Measurements from ENCODE around the gene CD86.

Gene CD86

DNA sequence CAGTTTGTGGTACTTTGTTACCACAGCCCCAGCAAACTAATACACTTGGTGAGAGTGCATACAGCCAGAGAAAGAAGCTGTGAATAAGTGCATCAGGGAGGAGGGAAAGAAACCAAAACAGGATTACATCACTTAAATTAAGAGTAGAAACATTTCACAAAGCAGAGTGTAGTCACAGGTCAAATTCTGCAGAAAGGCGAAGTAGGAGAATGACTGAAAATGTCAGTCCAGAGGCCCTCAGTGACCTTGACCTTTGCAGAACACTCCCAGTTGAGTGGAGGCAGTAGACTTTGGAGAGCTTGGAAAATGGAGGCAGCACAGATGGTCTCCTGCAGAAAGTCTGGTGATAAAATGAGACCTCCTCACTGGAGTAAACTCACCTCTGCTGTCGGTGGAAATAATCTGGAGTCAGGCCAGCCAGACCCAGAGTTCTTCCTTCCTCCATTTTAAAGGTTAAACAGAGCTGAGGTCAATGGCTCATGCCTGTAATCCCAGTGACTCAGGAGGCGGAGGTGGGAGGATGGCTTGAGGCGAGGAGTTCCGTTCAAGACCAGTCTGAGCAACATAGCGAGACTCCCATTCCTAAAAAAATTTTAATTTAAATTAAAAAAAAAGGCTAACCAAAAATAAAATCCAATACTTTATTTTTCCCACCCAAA lies 5.0 kb downstream of the CD86 start:
- no peak for DNase-seq (ENCODE audit: low spot score)

DNA sequence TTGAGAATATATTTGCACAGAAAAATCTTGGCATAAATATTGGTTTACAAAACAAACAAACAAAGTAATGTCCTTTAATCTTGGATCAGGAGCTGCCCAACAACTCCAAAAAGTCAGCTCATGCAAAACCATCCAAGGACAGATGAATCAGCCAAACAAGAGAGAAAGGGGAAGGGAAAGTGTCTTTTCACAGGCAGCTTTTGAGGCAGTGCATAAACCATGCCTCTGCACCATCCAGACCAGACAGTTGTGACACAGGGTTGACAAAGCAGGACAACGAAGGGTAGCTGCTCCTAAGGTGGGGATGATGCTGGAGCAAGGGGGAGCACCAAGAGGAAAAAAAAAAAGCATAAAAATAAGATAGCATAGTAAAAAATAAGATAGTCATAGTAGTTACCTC lies 8.7 kb downstream of the CD86 start:
- no peak for DNase-seq (ENCODE audit: low spot score)

DNA sequence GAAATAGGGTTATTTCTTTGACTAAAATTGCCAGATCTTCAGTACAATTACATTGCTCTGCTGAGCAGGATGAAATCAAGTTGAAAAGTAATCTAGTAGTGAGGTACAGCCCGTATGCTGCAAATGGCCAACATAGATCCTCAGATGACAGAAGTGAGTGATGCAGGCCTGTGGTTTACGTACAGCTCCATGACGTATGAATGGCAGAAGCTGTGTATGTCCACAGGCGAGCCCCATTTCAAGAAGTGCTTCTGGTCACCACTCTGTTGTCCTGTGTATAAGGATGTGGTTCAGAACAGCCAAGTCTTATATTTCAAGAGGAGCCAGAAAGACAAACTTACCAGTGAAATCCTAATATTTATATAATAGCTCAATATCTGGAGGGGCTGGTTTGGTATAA lies 9.2 kb downstream of the CD86 start:
- no peak for DNase-seq (ENCODE audit: low spot score)

DNA sequence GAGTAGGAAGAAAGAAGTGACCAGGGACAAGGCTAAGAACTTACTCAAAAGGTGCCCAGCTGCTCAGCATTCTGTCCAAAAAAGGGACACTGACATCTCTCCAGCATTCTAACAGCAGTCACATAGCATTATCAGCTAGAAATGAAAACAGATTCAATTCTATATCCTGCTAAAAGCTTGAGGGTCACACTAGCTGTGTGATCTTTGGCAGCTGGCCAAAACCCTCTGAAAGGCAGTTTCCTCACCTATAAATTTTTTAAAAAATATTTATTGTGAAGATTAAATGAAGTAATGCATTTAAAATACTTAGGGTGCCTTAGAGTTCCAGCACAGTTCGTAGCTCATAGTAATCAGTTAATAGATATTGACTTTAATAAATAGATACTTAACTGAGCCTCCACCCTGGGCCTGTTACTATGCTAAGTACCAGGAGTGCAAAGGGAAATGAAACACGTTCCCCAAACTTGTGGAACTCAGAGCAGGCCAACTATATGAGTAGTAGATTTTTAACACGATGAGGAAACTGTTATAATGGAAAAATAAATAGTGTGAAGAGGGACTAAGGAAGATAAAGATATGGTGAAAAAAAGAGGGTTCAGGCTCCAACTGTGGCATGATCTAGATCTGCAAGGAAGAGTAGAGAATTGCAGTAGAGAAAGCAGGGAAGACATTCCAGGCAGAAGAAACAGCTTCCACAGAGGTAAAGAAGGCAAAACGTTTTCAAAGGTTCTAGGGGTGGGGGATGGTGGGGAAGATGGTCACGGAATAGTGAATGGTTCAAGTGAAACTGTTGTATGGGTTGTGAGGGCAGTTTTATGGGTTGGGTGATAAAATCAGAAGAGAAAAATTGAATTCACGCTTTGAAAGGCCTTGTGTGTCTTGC lies 11.4 kb downstream of the CD86 start:
- no peak for DNase-seq (ENCODE audit: low spot score)

DNA sequence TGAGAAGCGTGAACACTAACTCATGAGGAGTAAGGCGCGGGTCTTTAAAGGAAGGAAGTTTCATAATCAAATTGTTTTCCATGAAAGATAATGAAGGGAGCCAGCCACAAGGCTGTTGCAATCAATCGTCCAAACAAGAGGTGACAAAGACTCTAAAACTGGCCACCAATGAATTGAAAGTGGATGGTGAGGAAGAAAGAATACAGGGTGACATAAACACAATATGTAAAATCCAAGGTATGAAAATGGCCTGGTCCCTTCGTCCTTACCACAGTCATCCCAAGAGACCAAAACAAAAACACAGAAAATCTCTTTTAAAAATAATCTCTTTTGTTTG lies 12.0 kb downstream of the CD86 start:
- no peak for DNase-seq (ENCODE audit: low spot score)

DNA sequence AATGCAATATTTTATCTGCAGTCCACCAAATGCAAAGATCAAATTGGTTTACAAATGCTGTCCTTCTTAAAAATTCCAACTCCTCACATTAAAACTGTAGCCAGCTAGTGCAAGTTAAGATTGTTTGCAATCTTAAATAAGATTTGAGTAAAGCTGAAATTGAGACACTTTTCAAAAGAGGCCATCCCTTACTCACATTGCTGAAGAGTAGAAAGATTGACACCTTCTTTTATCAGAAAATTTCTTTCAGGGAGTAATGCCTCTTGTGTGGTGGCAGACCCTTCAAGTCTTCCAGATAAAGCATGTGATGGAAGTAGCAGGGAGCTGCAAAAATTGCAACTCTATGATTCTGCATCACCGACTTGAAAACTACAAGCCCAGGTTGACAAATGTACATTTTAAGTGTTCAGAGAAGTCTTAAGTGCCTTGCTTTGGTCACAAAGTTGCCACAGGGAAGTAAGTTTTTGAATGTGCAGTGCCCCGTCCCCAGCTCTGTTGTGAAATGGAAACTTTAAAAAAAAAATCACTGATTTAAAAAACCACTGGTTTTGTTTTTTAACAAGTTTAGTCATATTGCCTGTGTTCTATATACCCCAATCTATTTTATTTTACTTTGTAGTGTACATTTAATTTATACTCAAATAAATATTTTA lies 12.6 kb downstream of the CD86 start:
- DNase-seq (ENCODE audit: low spot score) = no peak

DNA sequence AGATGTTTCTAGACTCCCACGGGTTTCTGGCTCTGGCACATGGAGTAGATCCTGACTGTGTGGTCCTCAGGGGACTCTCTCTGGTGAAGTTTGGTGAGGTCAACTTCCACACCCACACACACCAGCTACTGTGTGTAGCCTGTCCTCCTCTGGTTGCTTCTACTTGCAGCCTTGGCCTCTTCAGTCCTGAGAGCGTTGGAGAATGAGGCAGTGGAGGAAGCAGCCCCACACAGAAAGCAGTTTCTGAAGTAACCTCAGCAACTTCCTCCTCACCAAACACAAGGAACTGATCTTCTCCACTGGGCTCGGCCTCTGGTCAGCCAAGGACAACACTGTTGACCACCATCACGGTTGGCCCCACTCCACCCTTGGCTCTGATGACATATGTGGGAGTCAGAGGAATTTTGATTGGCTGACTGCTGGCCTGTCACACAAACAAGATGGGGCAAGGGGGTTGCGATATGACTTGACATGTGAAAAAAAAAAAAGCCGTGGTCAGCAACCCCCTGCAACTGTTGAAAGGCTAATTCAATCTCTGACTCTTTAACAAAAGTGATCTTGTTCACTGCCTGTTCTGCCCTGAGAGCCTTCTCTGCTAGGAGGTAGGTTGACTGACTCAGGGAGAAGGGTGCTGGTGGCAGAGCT lies 19.6 kb downstream of the CD86 start:
- no peak for DNase-seq (ENCODE audit: low spot score)

DNA sequence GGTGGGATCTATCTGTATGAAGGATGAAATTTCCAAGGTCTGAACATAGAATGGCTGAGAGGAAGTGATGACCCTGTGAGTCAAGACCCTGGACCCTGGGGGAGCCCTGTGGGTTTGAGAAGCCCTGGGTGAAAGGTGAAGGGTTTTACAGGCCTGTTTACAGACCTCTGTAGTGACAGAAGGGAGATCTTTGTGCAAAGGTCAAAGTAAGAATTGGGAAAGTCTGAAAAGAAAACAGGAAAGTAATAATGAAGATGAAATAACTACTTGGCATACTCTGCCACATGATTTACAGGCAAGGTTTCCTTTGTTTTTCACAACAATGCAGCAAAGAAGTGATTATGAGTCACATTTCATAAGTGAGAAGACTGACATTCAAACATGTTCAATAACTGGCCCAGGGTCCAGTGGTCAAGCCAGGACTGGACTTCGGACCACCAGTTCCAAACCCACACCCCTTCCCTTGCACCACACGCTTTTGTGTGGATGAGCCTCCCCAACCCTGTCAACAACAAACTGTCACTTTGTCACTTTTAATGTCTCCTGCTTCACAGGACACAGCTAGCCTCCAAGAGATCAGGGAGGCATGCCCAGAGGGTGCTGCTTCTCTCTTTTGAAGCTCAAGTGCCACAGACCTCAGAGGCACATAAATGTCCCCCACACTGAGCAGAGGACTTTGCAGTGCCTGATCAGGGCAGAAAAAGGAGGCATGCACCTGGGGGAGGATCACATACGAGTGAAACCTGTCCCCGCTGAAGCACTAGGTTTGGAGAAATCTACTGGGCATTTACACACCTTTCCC lies 21.5 kb downstream of the CD86 start:
- no peak for DNase-seq (ENCODE audit: low spot score)

DNA sequence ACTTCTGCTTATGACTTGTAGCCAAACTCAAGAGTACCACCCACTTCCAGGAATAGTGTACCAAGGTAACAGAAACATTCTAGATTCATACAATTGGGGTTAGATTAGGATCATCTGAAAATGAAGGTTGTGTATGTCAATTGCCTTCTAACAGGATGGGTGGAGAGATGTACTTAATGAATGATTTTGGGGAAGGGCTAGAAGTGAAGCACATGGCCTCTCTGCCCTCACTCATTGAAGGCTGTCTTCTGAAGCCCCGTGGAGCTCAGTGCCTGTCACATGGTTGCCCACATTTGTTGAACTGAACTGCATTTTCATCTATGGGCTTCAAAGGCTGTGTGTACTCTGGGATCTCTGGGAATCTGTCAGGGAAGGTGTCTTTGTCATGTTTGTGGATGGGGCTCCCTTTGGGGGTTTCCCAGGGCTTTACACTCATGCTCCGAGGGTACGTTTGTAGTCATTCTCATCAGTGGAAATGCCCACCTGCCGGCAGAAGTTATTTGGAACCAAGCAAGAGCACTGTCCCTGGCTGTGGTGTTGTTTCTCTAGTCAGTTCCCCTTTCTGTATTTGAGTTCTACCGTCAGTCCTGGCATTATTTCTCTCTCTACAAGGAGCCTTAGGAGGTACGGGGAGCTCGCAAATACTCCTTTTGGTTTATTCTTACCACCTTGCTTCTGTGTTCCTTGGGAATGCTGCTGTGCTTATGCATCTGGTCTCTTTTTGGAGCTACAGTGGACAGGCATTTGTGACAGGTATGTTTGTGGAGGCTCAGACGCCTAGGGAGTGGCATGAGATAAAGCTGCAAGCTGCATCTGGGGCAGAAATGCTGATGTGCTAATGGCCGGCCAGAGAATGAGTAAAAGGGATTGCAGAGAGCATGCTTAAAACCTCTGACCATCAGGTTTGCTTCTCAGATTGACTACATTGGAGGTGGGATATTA lies 22.4 kb downstream of the CD86 start:
- DNase-seq (ENCODE audit: low spot score) = no peak

DNA sequence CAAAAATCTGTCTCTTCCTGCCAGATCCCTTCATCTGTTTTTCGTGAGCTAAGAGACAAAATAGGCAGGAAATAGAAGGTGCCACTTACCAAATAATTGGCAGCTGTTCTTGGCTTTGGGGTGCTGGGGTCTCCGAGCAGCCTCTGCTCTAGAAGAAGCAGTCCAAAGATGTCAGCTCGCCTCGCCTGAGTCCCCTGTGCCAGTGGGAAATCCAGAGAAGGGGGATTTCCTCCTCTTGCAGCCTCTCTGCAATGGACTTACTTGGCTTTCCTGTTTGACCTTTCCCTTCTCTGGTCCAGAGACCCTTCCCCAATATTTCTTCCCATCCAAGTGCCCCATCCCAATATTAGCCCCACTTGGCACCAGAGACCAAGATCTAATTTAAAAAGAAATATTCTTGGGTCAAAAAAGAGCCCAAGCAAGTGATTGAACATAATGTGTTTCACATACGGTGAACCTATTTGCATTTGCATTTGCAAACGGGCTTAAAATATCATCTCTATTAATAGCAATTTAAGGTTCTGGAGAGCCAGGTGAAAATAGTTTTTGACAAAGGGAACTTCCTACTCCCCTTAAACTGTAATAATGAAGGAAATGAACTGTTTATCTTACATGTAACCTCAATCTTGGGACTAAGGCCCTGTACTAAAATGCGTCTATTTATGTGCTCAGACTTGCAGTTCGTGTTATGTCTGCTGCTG lies 23.2 kb downstream of the CD86 start:
- no peak for DNase-seq (ENCODE audit: low spot score)

DNA sequence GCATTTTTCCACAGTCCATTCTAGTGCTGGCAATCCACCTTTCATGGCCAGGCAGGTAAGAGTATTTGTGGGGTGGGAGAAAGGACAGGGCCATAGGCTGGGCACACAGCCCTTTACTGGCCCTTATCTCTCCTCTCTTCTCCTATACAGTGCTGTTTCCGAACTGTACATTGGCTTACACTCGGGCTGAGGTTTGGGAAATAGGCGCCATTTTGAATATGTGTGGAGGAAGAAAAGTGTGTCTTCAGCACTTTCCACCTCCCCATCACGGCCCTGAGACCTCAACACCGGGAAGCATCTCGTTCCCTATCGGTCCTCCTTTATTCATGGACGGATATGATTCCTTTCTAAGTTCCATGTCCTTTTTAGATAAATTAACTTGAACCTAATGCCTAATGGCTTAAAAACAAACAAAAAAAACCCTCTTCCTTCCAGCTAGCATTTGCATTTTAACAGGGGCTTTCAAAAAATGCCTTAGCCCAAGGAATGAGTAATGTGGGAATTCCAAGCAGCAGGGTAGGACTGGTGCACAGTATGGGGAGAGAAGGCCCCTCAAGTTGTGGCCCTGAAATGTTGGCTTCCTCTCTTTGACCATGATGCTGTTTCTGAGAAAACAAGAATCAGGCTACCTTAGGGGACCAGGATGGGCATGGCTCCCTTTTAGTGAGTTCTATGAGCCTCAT lies 24.5 kb downstream of the CD86 start:
- no peak for DNase-seq (ENCODE audit: low spot score)

DNA sequence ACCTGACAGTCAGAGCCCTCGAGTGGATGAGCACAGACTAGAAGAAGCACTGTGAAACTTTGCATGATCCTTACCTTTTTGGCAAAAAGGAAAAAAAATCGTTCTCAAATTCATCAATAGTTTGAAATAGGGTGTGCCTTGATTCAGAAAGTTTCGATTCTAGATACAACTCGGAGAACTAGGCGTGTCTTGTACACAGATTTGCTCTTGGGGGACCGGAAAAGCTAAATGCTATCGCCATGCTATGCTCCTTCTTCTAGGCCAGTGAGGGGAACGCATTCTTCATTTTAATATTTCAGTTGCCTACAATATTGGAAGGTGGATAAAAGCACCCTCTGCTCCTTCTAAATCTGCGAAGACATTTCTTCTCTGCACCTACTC lies 25.0 kb downstream of the CD86 start:
- DNase-seq (ENCODE audit: low spot score) = no peak

DNA sequence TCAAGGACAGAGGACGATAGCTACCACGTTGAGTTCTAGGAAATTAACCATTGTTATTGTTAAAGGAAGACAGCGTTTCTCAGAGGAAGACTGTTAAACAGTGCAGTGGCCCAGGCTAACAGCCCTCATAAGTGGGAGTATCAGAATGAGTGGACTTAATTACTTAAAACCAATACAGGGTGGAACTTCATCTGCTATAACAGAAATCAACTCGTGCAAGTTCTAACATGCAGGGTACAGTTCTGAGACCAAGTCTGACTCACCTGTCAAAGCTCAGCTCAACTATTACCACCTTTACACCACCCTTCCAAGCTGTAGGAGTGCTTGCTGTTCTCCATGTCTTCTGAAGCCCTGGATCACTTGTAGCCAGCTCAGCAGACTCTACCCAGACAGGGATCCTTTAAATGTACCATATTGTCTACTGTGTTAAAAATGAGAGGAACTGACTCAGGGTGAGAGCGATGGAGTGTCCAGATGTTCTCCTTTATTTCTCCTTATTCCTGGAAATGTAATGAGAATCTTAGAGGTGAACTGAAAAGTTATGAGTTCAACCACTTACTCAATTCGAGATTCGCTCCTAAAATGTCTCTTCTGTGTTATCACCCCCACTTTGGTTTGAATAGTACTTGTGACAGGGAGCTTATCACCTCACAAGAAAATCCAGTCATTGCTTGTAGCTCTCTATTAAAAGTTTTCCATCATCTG lies 26.5 kb downstream of the CD86 start:
- DNase-seq (ENCODE audit: low spot score) = no peak

DNA sequence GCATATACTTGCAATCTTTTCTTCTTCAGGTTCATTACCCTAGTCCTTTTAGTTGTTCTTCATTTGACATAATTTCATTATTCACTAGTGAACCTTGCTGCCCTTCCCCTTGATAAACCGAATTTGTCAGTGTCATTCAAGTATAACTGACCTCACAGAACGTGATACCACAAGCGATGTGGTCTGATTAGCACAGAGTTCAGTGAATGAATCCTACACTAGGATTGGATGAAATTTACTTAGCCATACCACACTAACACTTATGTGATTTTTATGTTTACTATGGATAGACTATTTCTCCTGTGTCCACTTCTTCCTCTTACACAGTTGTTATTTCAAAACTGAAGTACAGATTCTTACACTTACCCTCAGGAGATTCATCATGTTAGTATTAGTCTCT lies 27.2 kb downstream of the CD86 start:
- DNase-seq (ENCODE audit: low spot score) = no peak

DNA sequence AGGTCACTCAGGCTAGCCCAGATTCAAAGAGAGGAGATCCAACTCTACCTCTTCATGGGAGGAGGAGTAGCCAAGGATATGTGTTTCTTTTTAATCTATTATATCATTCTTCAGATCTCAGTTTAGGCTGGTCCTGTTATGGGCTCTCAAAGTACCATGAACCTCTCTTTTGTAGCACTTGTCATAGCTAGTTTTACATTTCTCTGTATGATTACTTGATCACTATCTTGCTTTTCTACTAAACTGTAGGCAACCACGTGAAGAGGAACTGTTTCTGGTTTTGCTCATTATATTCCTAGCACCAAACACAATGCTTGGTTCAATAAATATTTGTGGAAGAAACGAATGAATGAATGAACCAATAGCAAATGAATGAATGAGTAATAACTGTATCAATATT lies 29.6 kb downstream of the CD86 start:
- no peak for DNase-seq (ENCODE audit: low spot score)

DNA sequence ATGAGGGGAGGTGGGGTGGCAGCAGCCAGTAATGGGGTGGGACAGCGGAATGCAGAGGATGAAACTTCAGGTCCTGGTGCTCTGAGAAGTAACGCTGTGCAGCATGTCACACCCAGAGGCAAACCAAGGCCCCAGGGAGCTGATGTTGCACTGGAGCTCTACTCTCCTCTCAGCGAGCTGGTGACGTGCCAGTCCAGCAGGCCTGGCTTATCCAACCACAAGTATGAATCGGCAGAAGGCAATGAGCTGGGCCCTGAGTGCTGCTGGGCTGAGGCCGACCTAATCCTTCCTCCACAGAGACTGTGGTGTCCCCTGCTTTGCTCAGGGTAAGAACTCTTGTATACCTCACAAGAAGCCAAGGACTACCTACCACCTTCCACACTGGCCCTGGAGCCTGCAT lies 30.5 kb downstream of the CD86 start:
- DNase-seq (ENCODE audit: low spot score) = no peak

DNA sequence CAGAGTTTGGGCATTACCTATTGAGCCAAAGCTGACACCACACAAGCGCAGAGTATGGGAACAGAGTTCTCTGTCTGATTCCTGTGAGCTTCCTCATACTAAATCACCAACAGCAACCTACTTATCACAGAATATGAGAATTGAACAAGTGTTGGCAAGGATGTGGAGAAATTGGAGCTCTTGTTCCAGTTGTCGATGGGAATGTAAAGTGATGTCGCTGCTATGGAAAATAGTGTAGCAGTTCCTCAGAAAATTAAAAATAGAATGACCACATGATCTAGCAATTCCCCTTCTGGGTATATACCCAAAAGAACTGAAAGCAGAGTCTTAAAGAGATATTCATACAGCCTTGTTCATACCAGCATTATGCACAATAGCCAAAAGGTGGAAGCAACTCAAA lies 33.4 kb downstream of the CD86 start:
- DNase-seq (ENCODE audit: low spot score) = no peak

DNA sequence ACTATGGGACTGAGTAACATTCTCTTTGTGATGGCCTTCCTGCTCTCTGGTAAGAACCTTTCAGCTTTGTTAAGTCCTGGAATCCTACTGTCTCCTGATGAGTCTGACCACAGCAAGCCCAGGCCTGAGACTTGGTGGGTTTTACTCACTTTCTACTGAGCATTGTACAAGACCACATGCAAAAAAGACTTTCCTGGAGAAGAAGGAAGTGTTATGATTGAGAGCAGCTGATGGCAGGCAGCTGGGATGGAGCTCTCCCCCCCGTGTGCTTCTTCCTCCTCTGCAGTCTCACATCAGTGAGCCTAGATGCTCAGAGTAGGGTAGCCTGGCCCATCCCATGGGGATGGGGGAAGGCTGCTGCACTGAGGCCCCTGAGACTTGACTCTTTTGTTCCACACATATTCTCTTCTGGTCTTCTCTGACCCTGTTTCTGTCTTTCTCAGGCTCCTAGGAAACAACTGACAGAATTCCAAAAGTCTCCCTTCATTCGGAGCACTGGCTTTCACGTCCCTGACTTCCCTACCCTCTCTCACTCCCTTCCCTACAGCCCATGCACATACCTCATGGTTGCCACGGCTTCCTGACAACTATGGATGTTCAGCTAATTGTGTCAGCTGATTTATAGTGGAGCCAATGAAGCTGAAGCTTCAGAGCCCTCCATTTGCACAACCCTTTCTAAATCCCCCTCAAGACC lies 36.6 kb downstream of the CD86 start:
- no peak for DNase-seq (ENCODE audit: low spot score)
